ENCODE measurements around the gene DCC. TPM values are rescaled to one million over a fixed set of nuclear protein-coding genes. Genes with fewer than 3 reads are reported as not detected.

The DCC gene
- polyA plus RNA-seq, 1 donor (not counting 4 experiments of a cell fraction or from before 2014, with no cell fraction given): not detected

- Histone ChIP-seq H3K27ac (ENCODE audit: control insufficient read depth, insufficient read depth, low read length) (no peak overlapping the region), H3K36me3 (ENCODE audit: control insufficient read depth in 2 of 2, extremely low read depth in 1 of 2, insufficient read depth in 2 of 2, low read length in 2 of 2) (no peaks in the 10 kb centered on the region), H3K4me2 (ENCODE audit: control insufficient read depth, extremely low read depth, insufficient read depth, low read depth, low read length) (no peak overlapping the region), H3K4me1 (ENCODE audit: control insufficient read depth, extremely low read depth, insufficient read depth, low read length) (no peaks in the 10 kb centered on the region), H3K9me1 (ENCODE audit: control insufficient read depth, extremely low read depth, insufficient read depth, low read length) (no peaks in the 10 kb centered on the region), H3K4me3 (ENCODE audit: control insufficient read depth in 2 of 3, extremely low read depth in 1 of 3, insufficient read depth in 2 of 3, low read depth in 1 of 3, low read length in 3 of 3) (no peak overlapping the region), H3K27me3 (ENCODE audit: control insufficient read depth, extremely low read depth, insufficient read depth, low read length) (no peaks in the 10 kb centered on the region), H4K20me1 (ENCODE audit: control insufficient read depth, extremely low read depth, insufficient read depth, low read length) (no peaks in the 10 kb centered on the region), H3K9ac (ENCODE audit: control insufficient read depth, extremely low read depth, insufficient read depth, low read length) (no peak overlapping the region), H3K79me2 (ENCODE audit: control insufficient read depth, insufficient read depth, low read length) (no peaks in the 10 kb centered on the region), H2AFZ (ENCODE audit: control insufficient read depth, low read length) (no peak overlapping the region), H3K9me3 (ENCODE audit: control insufficient read depth, low read depth, low read length) (no peaks in the 10 kb centered on the region)
- FAIRE-seq (no peak), DNase-seq (ENCODE audit: low read depth, low spot score) (no peak)
- TF ChIP-seq EZH2 (IDR thresholded peaks at IDR 0.05; ENCODE audit: low read length) (no peak), CTCF (optimal IDR thresholded peaks at IDR 0.05 in 1 of 3, IDR thresholded peaks at IDR 0.05 in 1 of 3, conservative IDR thresholded peaks at IDR 0.05 in 1 of 3; ENCODE audit: extremely low read depth in 1 of 3, insufficient read depth in 2 of 3, low read length in 3 of 3) (no peak)
- dilution Hi-C loops (cut with MboI; ENCODE audit: extremely low pct_ligation_motif_present, low sequenced_read_pairs): no loop called here
These were observed 1047.6 kb downstream of the DCC start for GRCh38 chr18:53387581-53387980.

- Histone ChIP-seq H3K27ac (ENCODE audit: control insufficient read depth, insufficient read depth, low read length) (no peak overlapping the region), H3K9me1 (ENCODE audit: control insufficient read depth, extremely low read depth, insufficient read depth, low read length) (no peaks in the 10 kb centered on the region), H3K4me1 (ENCODE audit: control insufficient read depth, extremely low read depth, insufficient read depth, low read length) (no peaks in the 10 kb centered on the region), H3K27me3 (ENCODE audit: control insufficient read depth, extremely low read depth, insufficient read depth, low read length) (no peaks in the 10 kb centered on the region), H3K36me3 (ENCODE audit: control insufficient read depth in 2 of 2, extremely low read depth in 1 of 2, insufficient read depth in 2 of 2, low read length in 2 of 2) (no peaks in the 10 kb centered on the region), H4K20me1 (ENCODE audit: control insufficient read depth, extremely low read depth, insufficient read depth, low read length) (no peaks in the 10 kb centered on the region), H2AFZ (ENCODE audit: control insufficient read depth, low read length) (no peak overlapping the region), H3K9me3 (ENCODE audit: control insufficient read depth, low read depth, low read length) (no peaks in the 10 kb centered on the region), H3K4me2 (ENCODE audit: control insufficient read depth, extremely low read depth, insufficient read depth, low read depth, low read length) (no peak overlapping the region), H3K9ac (ENCODE audit: control insufficient read depth, extremely low read depth, insufficient read depth, low read length) (no peak overlapping the region), H3K4me3 (ENCODE audit: control insufficient read depth in 2 of 3, extremely low read depth in 1 of 3, insufficient read depth in 2 of 3, low read depth in 1 of 3, low read length in 3 of 3) (no peak overlapping the region), H3K79me2 (ENCODE audit: control insufficient read depth, insufficient read depth, low read length) (no peaks in the 10 kb centered on the region)
- no peak for TF ChIP-seq EZH2 (IDR thresholded peaks at IDR 0.05; ENCODE audit: low read length)
- no peak for TF ChIP-seq CTCF (optimal IDR thresholded peaks at IDR 0.05 in 1 of 3, IDR thresholded peaks at IDR 0.05 in 1 of 3, conservative IDR thresholded peaks at IDR 0.05 in 1 of 3; ENCODE audit: extremely low read depth in 1 of 3, insufficient read depth in 2 of 3, low read length in 3 of 3)
- DNase-seq (ENCODE audit: low read depth, low spot score): no peak
- dilution Hi-C loops (cut with MboI; ENCODE audit: extremely low pct_ligation_motif_present, low sequenced_read_pairs): no loop called here
- no peak for FAIRE-seq
These were observed 1062.7 kb downstream of the DCC start for GRCh38 chr18:53402670-53403069.

All from keratinocyte (primary cell).